Suprapubic skin (tissue), 4 donors: ENCODE measurements around the gene BRINP2. TPM values are rescaled to one million over a fixed set of nuclear protein-coding genes. Genes with fewer than 3 reads are reported as not detected.

ENCODE experiments used
- DNase-seq, 2 donors: peaks; one replicate each; pipeline ENCODE4 v3.0.0-alpha.2; 2019; ENCODE audit warnings: low spot score in 2 of 2
- H3K27ac ChIP-seq: fragments of 200-600 bp; sonication (generic); one replicate; pipeline ENCODE4 v1.5.1; 2019
- H3K27me3 ChIP-seq: fragments of 200-600 bp; sonication (generic); one replicate; pipeline ENCODE4 v1.5.1; 2019
- H3K36me3 ChIP-seq: fragments of 200-600 bp; sonication (generic); one replicate; pipeline ENCODE4 v1.5.1; 2019
- H3K4me1 ChIP-seq: fragments of 200-600 bp; sonication (generic); one replicate; pipeline ENCODE4 v1.5.1; 2019
- H3K4me3 ChIP-seq: fragments of 200-600 bp; sonication (generic); one replicate; pipeline ENCODE4 v1.5.1; 2019; ENCODE audit warnings: mild to moderate bottlenecking
- H3K9me3 ChIP-seq: fragments of 200-600 bp; sonication (generic); one replicate; pipeline ENCODE4 v1.5.1; 2019
- EP300 ChIP-seq: sonication (generic); formaldehyde crosslinking; IDR thresholded peaks from one replicate; pipeline ENCODE4 v1.6.1; 2017; ENCODE audit warnings: antibody characterized with exemption
- POLR2A ChIP-seq, 2 donors: fragments of 450-650 bp; IDR thresholded peaks; one replicate each; pipeline ENCODE4 v1.6.1; 2017; ENCODE audit warnings: antibody characterized with exemption in 2 of 2, mild to moderate bottlenecking in 2 of 2, moderate library complexity in 2 of 2
- POLR2AphosphoS5 ChIP-seq, 3 donors: sonication (generic); formaldehyde crosslinking; IDR thresholded peaks; one replicate each; pipeline ENCODE4 v1.6.1; 2017; ENCODE audit warnings: antibody characterized with exemption in 3 of 3
- WGBS: methylation state at CpG from one replicate; pipeline ENCODE4 v1.1.5; 2018; 5-methylcytosine and 5-hydroxymethylcytosine counted together
- total RNA-seq, 4 donors: library from RNA; depleted of rRNA; stranded (reverse); fragments of >200 nt; gene quantifications; one replicate each; pipeline ENCODE4 v1.1.0, GENCODE V29; 2016
- TF ChIP-seq, protein P1 (sequence below), 2 donors: fragments of 200-600 bp in 1 of 2; fragments of 450-650 bp in 1 of 2; sonication (generic) in 1 of 2; IDR thresholded peaks; one replicate each; pipeline ENCODE4 v1.5.1; 2016 to 2019; ENCODE audit warnings: antibody characterized with exemption in 2 of 2, mild to moderate bottlenecking in 1 of 2, moderate library complexity in 1 of 2

The BRINP2 gene
- total RNA-seq, 4 donors from 2014 or later = 0.30 to 0.39 TPM; not detected in 2

DNA sequence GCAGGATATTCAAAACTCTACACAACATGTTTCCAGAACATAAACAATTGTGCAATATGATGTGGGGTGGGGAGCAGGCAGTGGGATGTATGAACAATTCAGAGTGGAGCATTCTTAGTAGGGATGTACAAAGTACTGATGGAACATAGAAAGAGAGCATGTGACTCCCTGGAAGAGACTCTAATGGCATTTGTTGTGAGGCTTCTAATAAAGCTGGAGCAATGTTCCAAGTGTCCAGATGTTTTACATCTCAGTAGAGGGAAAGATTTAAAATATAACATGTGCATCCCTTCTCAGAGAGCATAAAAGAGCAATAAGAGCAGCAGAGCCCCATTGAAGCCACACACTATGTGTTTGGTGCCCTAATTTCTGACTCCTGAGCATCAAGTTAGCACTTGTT, 116.5 kb downstream of the BRINP2 start:
- Histone ChIP-seq H3K9me3 (no peaks in the 10 kb centered on the region), H3K36me3 (no peaks in the 10 kb centered on the region), H3K4me1 (no peaks in the 10 kb centered on the region), H3K27me3 (no peaks in the 10 kb centered on the region), H3K4me3 (no peak overlapping the region), H3K27ac (no peak overlapping the region)
- no peak for DNase-seq
- TF ChIP-seq, protein P1, sequence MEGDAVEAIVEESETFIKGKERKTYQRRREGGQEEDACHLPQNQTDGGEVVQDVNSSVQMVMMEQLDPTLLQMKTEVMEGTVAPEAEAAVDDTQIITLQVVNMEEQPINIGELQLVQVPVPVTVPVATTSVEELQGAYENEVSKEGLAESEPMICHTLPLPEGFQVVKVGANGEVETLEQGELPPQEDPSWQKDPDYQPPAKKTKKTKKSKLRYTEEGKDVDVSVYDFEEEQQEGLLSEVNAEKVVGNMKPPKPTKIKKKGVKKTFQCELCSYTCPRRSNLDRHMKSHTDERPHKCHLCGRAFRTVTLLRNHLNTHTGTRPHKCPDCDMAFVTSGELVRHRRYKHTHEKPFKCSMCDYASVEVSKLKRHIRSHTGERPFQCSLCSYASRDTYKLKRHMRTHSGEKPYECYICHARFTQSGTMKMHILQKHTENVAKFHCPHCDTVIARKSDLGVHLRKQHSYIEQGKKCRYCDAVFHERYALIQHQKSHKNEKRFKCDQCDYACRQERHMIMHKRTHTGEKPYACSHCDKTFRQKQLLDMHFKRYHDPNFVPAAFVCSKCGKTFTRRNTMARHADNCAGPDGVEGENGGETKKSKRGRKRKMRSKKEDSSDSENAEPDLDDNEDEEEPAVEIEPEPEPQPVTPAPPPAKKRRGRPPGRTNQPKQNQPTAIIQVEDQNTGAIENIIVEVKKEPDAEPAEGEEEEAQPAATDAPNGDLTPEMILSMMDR (IDR thresholded peaks at IDR 0.05) = no peak
- no peak for TF ChIP-seq POLR2A (IDR thresholded peaks at IDR 0.05)
- TF ChIP-seq POLR2AphosphoS5 (IDR thresholded peaks at IDR 0.05) = no peak
- TF ChIP-seq EP300 = no peak

DNA sequence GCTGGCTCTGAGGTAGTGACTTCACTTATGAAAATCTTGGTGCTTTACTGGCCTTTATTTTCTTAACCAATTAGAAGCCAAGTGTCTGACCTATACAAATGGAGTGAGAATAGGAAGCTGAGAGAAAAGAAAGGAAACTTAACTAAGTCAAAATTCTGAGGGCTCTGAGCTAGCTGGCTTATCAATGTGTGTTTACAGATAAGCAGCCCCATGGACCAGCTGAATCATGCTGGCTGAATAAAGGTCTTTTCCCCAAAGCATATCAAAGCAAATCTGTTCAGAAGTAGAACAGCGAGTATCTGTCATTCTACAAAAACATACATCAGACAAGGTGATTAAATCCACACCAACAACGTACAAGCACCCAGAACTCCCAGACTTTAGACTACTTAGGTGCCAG, 117.2 kb downstream of the BRINP2 start:
- H3K27ac ChIP-seq = no peak overlapping the region
- no peak for TF ChIP-seq POLR2A (IDR thresholded peaks at IDR 0.05)
- TF ChIP-seq, protein P1 (IDR thresholded peaks at IDR 0.05) = no peak
- TF ChIP-seq POLR2AphosphoS5 (IDR thresholded peaks at IDR 0.05) = no peak
- no peak for TF ChIP-seq EP300
- no peak overlapping the region for H3K4me3 ChIP-seq
- H3K27me3 ChIP-seq = no peaks in the 10 kb centered on the region
- no peaks in the 10 kb centered on the region for H3K36me3 ChIP-seq
- DNase-seq = no peak
- H3K4me1 ChIP-seq = no peaks in the 10 kb centered on the region
- no peaks in the 10 kb centered on the region for H3K9me3 ChIP-seq
- 70% methylated on average over 2 of the region's 2 CpGs for WGBS

DNA sequence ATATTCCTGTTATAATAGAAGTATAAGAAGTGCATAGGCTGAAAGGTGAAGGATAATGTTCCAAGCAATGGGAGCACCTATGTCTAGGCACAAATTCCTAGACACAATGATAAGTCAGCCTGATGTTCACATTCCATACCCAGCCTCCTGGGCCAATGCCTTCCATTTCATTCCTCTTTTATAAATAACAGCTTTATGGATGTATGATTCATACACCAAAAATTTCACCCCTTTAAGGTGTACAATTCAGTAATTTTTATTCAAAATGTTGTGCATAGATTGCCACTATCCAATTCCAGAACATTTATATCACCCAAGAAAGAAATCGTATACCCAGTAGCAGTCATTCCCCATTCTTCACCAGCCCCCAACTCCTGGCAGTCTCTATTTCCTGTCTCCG, 118.8 kb downstream of the BRINP2 start:
- H3K36me3 ChIP-seq = no peaks in the 10 kb centered on the region
- TF ChIP-seq, protein P1 (IDR thresholded peaks at IDR 0.05) = no peak
- TF ChIP-seq POLR2A (IDR thresholded peaks at IDR 0.05) = no peak
- TF ChIP-seq POLR2AphosphoS5 (IDR thresholded peaks at IDR 0.05) = no peak
- TF ChIP-seq EP300 = no peak
- no peak overlapping the region for H3K4me3 ChIP-seq
- WGBS = 76% methylated on average over 2 of the region's 2 CpGs
- no peak for DNase-seq
- H3K27ac ChIP-seq = no peak overlapping the region
- H3K27me3 ChIP-seq = no peaks in the 10 kb centered on the region
- H3K9me3 ChIP-seq = no peaks in the 10 kb centered on the region
- H3K4me1 ChIP-seq = no peaks in the 10 kb centered on the region

DNA sequence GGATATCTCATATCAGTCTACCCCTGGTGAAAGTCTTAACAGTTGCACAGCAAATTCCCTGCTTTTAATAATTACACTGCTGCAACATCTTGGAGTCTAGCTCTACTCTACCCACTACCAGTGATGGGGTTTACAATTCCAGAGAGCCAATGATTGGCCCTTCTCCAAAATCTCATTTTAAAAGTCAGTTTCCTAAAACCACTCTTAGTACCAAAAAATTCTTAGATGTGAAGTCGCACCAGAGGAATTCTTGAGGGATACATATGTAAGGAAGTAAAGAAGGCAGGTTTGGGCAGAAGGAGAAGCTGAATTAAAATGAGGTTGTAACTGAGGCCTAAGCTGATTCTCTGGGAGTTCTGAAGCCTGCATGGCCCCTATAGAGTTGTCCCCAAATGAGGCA, 129.7 kb downstream of the BRINP2 start:
- Histone ChIP-seq H3K36me3 (no peaks in the 10 kb centered on the region), H3K4me1 (no peaks in the 10 kb centered on the region), H3K9me3 (no peaks in the 10 kb centered on the region), H3K27me3 (no peaks in the 10 kb centered on the region), H3K27ac (no peak overlapping the region), H3K4me3 (no peak overlapping the region)
- 85% methylated on average over 1 of the region's 1 CpG for WGBS
- TF ChIP-seq POLR2AphosphoS5 (IDR thresholded peaks at IDR 0.05) = no peak
- no peak for TF ChIP-seq EP300
- no peak for TF ChIP-seq POLR2A (IDR thresholded peaks at IDR 0.05)
- TF ChIP-seq, protein P1 (IDR thresholded peaks at IDR 0.05) = no peak
- DNase-seq = no peak

DNA sequence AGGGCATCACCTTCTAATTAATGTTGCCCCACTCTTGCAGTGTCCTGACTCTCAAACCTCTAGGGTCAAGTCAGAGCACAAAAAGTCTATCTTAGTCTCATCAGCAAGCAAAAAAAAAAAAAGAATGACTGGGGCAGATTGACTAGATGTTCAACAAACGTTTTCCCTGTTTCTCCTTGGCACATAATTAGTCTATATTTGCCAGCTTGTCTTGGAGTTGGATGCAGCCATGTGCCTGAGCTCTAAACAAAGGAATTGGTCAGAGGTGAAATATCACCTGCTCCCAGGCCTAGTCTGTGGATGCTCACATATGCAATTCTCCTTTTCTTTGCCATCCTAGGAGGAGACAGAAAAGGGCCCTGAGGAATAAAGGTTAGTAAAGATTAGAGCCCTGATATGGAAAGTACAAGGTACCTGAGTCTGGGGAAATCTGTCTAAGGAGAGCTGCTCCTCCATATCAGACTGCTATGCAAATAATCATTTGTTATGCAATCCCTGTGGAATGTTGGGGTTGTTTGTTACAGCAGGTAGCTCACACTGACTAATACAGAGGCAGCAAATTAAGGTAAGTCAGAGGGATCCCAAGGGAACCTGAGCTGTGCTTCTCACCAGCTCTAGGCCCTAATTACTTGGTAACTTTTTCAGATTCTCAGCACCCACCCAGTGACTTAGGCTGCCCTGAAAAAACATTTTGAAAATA, 130.8 kb downstream of the BRINP2 start:
- Histone ChIP-seq H3K9me3 (no peaks in the 10 kb centered on the region), H3K27me3 (no peaks in the 10 kb centered on the region), H3K27ac (no peak overlapping the region), H3K4me3 (no peak overlapping the region), H3K4me1 (no peaks in the 10 kb centered on the region), H3K36me3 (no peaks in the 10 kb centered on the region)
- TF ChIP-seq POLR2A (IDR thresholded peaks at IDR 0.05) (no peak), POLR2AphosphoS5 (IDR thresholded peaks at IDR 0.05) (no peak), EP300 (no peak)
- TF ChIP-seq, protein P1 (IDR thresholded peaks at IDR 0.05) = no peak
- no peak for DNase-seq
- 3% methylated on average over 1 of the region's 1 CpG for WGBS
